ENCODE data around the gene ELAVL1.
A peak's percentile ranks its signal among the peaks of the same experiment; 100 is the strongest.
"Not testable (repeated sequence)": the region's sequence is repeated elsewhere in the genome, so short reads cannot be mapped to it uniquely, and the experiment has no call there.

ELAVL1 gene

DNA sequence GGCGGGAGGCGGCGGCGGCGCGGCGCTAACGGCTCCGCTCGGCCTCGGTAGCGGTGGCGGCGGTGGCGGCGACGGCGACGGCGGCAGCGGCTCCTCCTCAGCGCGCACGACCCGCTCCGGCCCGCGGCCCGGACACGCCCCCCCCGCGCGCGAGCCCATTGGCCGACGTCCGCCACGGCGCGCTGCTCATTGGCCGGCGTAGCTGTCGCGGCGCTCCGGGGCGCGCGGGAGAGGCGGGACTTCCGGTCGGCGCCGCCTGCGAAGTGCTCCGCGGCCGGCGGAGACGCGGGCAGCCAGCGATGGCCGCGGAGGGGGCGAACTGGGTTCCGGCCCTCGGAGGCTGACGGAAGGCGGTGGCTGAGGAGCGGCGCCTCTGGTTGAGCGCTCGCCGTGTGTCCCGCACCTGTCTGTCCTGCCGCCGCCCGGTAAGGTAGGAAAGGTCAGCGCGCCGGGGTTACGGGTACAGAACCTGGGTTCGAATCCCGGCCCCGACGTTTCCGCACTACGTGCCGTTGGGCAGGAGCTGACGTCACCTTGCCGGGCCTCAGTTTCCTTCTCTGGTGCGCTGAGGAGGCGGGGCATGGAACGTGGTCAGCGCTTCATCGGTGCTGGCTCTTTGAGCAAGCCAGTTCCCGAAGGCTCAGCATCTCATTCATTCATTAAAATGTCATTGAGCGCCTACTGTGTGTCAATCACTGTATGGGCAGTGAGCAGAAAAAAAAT lies at the start of gene ELAVL1:
Gene ELAVL1, minus strand, starts transcription at position 108 of the 723 bp plus-strand sequence. CDS start 13,826 bp downstream, outside the sequence.
- DNase-seq = peak; percentile 92

DNA sequence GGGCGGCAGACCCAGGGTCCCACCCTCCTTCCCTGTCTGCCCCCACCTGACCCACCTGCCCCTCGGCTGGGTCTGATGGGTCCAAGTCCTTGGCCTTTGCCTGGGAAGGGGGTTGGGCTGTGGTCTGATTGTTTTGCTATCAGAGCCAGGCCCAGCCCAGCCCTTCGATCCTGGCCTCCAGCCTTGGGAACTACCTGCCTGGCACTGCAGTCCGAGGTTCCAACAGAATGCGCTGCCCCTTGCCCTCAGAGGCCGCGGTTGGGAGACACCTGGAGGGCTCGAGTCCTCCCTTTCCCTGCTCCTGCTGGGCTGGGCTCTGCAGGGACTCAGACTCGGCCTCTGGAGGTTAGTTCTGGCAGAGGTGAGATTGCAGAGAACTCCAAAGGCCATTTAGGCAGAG lies 48.7 kb upstream of the ELAVL1 start:
- DNase-seq = no peak

DNA sequence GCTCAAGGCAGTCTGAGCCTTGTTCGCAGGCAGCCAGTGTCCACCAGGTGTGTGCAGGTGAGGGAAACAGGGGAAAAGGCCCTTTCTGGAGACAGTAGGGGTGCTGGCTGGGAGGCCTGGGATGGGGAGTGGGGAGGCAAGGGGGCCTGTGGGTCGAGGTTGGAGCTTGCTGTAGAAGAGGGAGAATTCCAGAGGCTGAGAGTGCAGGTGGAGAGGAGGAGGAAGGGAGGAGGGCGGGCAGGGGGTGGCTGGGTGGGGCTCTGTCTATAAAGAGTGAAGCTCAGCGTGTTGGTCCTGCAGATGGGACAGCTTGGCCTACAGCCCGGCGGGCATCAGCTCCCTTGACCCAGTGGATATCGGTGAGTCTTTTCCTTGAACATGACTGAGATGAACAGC lies 47.0 kb upstream of the ELAVL1 start, which contains the start of gene CCL25:
Gene CCL25, plus strand, starts transcription at position 297 of the 396 bp plus-strand sequence. CDS start 290 bp downstream, outside the sequence.
- DNase-seq = no peak

DNA sequence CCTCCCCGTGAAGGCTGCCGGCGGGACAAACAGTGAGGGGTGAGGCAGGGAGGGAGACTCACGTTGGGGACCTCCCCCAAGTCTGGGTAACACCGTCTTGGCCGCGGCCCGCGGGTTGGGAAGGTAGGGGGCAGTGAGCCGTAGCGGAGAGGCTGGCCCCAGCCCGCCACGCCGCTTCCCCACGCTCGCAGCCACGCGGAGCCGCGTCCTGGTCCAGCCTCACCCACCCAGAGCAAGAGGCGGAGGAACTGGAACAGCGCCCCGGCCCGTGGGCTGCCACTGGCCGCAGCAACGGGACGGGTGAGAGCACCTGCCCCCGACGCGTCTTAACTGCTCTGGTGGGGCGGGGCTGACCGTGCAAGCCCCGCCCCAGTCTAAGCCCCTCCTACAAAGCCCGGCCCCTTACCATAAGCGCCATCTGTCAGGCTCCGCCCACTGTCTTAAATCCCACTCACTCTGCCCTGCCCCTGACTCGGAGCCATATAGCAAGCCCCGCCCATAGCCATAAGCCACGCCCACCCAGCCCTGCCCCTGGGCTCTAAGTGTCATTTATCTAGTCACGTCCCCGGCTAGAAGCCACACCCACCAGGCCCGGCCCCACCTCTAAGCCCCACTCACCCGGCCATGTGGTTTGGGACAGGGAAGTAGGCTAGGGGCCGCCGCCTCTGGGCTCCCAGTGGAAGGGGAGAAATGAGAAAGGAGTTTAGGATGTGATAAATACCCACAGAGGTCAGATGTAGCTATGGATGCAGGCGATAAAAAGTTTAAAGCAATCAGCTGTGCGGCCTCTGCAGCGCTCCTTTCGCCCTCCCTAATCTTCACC lies 45.0 kb upstream of the ELAVL1 start:
- peak; percentile 89 for DNase-seq

DNA sequence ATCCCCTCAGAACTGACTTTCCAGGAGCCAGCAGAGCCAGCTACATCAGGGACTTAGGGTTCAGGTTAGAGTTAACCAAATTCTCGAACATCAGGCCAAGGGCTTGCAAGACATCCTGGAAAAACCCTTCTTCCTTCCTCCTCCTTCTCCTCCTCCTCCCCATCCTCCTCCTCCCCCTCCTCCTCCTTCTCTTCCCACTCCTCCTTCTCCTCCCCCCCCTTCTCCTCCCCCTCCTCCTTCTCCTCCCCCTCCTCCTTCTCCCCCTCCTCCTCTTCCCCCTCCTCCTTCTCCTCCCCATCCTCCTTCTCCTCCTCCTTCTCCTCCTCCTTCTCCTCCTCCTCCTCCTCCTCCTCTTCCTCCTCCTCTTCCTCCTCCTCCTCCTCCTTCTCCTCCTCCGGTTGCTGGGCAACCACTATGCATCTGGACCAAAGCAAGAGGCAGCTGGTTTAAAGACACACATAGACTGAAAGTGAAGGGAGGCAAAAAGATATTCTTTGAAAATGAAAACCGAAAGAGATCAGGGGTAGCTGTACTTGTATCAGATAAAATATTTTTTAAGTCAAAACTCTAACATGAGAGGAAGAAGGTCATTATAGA lies 41.2 kb upstream of the ELAVL1 start:
- no peak for DNase-seq

DNA sequence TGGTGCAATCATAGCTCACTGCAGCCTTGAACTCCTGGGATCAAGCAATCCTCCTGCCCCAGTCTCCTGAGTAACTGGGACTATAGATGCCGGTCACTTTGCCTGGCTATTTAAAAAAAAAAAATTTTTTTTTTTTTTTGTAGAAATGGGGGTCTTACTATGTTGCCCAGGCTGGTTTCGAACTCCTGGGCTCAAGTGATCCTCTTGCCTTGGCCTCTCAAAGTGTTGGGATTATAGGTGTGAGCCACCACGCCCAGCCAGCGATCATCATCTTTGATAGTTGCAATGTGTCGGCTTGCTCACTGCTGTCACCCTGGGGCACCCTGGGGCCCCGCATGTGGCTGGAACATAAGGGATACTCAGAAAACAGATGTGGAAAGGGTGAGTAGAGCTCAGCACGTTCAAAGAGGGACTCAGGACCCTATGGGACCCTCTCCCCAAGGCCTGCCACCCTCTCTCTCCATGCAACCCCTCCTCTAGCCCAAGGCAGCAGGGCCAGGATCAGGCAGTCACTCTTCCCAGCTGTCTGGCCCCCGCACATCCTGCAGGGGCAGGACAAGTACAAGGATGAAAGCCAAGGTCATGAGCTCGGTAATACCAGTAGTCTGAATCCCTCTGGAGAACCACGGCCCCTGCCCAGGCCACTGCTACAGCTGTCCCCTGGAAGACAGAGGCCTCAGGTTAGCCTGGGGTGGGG lies 40.6 kb upstream of the ELAVL1 start:
- no peak for DNase-seq

DNA sequence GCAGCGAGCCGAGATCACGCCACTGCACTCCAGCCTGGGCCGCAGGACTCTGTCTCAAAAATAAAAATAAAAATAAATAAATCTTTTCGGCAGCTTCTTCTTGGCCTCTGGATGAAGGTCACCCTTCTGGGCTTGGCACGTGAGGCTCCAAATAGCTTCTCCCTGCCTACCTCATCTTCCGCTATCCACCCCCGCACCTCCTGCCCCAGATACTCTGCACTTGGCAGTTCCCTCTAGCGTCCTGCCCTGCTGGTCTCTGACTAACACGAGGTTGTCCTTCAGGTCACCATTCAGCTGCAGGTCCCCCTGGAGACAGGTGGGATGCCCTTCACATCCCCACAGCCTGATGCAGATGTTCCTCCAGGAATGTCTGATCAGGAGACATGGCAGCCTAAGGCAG lies 38.6 kb upstream of the ELAVL1 start:
- DNase-seq = no peak

DNA sequence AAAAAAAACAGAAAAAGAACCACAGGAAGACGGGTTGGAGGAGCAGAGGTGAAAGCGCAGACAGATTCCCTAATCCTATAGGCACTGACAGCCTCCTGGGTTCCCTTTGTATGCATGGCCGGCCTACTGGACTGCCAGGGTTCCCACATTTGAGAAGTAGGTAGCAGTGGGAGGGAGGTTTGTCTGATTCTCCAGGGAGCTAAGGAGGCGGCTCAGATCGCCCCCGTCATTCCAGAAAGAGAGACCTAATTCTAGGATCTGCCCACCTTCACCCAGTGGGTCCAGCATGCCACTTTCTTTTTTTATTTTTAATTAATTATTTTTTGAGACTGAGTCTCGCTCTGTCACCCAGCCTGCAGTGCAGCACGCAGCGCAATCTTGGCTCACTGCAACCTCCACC lies 37.5 kb upstream of the ELAVL1 start:
- DNase-seq = no peak

DNA sequence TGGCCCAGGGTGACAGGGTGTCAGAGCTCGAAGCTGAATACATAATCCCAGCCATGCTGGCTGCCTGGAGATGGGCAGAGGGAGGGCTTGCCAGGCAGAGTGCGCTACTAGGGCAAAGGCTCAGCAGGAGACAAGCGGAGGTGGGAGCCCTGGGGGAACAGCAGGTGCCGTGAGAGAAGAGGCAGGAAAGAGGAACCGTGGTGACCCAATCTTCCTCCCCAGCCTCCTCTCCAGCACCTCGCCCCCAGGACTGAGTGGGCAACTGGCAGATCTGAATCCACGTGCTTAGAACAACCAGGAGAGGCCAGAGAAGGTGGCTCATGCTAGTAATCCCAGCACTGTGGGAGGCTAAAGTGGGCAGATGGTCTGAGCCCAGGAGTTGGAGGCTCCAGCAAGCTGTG lies 36.1 kb upstream of the ELAVL1 start:
- no peak for DNase-seq

DNA sequence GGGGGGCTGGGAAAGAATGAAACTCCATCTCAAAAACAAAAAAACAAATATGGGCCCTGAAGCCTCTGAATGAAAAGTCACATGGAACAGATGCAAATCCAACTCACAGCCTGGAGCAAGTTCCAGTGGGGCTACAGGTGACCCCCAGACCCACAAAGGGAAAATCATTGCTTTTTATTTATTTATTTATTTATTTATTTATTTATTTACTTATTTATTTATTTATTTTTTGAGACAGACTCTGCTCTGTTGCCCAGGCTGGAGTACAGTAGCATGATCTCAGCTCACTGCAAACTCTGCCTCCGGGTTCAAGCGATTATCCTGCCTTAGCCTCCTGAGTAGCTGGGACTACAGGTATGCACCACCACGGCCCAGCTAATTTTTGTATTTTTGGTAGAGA lies 33.8 kb upstream of the ELAVL1 start:
- DNase-seq = no peak

DNA sequence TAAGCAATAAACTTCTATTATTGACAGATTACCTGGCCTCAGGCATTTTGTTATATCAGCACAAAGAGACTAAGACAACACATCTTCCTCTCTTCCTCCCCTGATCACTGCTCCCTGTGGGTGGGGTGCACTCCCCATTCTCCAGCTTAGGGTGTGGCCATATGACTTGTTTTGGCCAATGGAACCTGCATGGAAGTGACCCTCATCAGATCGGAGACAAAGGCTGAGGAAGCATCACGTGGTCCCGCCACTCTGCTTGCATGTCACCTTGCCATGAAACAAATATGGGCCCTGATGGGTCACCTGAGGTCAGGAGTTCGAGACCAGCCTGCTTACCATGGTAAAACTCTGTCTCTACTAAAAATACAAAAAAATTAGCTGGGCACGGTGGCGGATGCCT lies 33.4 kb upstream of the ELAVL1 start:
- no peak for DNase-seq

DNA sequence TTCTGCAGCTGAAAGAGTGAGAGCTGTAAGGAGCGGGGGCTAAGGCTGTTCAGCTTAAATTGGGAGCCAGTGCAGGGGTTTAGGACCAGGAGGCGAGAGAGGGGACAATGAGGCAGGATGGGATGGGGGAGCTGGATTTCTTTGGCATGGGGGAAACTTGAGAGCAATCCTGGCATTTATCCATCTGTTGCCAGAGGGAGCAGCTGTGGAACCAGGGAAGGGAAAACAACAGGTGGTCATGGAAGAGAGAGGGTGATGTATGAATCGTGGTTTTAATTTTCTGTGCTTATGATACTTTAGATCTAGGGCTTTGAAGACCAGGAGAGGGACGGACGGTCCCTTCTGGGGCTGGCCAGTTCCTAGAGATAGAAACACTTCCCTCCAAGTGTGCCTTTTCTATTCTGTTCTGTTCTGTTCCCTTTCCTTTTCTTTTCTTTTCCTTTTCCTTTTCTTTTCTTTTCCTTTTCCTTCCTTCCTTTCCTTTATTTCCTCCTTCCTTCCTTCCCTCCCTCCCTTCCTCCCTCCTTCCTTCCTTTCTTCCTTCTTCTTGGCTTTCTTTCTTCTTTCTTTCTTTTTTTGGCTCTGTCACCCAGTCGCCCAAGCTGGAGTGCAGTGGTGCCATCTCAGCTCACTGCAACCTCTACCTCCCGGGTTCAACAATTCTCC lies 31.1 kb upstream of the ELAVL1 start:
- DNase-seq = peak; percentile 69

DNA sequence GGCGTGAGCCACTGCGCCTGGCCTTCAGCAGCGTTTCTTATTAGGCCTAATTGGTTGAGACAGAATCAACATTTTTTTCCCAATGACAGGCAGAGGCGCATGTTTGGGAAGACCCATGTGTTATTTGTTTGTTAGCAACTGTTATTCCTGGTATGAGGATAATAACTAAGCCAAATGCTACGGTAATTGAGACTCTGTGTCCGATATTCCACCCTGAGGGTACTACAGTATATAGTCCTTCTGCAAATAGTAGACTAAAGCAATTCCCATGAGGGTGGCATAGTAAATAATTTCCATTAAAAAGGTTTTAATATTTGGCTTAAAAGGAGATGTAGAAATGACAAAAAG lies 28.7 kb upstream of the ELAVL1 start:
- DNase-seq = peak; percentile 46

DNA sequence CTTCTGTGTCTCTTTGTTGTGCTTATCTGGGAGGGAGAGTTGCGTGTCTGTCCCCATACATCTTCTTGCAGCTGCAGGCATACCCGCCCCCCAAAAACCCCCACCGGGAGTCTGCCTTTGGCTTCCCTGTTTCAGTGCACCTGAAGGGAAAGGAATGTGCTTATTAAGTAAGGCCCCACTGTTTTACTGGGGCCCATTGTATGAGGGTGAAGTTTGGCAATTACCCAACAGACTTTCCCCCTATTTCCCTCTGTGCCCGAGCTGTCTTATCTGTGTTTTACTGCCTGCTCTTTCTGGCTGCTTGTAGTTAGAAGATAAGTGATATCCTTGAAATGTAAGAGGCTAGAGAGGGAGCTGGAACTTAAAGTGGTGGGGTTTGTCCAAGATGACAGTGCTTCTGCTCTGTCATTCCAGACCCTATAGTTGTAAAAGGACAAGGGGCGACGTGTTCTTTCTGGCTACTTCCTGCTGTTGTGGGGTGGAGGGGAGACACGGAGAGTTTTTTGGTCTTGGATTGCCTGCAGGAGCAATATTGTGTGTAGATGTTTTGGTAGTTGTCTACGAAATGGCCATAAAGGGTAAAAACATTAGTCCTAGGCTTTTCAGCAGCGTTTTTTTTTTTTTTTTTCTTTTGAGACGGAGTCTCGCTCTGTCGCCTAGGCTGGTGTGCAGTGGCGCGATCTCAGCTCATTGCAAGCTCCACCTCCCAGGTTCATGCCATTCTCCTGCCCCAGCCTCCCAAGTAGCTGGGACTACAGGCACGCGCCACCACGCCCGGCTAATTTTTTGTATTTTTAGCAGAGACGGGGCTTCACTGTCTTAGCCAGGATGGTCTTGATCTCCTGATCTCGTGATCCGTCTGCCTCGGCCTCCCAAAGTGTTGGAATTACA lies 28.1 kb upstream of the ELAVL1 start:
- DNase-seq = not testable (repeated sequence)

DNA sequence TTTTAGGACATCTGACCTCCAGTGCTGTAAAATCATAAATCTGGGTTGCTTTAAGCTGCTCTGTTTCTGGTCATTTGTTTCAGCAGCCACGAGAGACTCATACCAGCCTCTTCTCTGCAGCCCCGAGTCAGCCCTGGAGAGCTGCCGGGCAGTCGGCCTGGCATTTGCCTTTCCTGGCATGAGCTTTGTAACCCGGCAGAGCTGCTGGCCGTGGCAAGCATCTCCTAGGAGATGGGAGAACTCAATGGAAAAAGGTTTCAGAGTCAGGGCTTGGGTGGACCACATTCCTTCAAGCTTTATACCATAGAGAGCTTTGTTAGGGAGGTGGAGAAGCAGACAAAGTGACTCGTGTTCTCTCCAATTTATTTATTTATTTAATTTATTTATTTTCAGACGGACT lies 25.5 kb upstream of the ELAVL1 start:
- DNase-seq = no peak

DNA sequence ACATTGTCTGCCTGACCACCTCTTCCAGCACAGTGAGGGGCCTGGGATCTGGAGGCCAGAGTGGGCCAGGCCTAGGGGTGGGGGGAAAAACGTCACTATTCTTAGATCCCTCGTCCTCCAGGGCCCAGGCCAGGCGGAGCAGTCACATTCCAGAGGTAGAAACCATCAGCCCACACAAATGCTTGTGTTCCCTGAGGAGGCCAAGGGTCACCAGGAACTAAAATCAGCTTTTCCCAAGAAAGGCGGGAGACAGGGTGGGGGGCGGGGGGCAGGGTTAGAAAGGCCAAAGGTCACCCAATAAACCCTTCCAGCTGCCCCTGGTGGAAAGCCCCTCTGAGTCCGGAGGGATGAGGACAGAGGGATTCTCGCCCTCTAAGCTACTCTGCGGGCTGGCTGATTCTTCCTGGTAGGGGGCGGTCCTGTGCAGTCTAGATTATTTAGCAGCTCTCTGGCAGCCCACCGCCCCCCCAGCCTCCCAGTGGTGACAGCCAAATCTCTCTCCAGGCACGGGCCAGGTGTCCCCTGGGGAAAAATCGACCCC lies 23.6 kb upstream of the ELAVL1 start:
- peak; percentile 56 for DNase-seq

DNA sequence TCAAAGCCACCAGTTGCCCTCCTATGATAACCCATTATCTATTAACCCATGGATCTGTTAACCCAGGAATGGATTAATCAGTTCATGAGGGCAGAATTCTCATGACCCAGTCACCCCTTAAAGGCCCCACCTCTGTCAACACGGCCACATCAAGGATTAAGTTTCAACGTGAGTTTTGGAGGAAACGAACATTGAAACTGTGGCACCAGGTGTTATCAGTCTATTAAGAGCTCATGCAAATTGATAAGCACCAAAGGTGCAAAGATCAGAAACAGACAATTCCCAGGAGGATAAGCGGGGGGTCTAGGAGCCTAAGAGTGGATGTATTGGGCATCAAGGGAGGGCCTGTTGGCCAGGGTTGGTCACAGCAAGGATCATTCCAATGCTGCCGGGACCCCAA lies 19.9 kb upstream of the ELAVL1 start:
- DNase-seq = no peak

DNA sequence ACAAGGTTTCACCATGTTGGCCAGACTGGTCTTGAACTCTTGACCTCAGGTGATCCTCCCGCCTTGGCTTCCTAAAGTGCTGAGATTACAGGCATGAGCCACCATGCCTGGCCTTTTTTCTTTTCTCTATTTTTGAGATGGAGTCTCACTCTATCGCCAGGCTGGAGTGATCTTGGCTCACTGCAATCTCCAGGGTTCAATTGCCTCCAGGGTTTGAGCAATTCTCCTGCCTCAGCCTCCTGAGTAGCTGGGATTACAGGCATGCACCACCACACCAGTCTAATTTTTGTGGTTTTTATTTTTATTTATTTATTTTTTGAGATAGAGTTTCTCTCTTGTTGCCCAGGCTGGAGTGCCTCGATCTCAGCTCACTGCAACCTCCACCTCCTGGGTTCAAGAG lies 18.8 kb upstream of the ELAVL1 start:
- not testable (repeated sequence) for DNase-seq

DNA sequence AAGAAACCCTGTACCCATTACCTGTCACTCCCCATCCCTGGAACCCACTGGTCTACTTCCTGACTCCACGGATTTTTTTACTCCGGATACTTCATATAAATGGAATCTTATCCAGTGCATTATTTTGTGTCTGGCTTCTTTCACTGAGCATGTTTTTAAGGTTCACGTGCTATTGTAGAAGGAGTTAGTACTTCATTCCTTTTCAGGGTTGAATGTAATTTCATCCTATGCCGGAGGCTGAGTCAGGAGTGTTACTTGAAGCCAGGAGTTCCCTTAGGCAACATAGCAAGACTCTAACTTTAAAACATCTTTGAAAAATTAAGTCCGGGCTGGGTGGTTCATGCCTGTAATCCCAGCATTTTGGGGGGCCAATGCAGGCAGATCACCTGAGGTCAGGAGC lies 17.9 kb upstream of the ELAVL1 start:
- no peak for DNase-seq

DNA sequence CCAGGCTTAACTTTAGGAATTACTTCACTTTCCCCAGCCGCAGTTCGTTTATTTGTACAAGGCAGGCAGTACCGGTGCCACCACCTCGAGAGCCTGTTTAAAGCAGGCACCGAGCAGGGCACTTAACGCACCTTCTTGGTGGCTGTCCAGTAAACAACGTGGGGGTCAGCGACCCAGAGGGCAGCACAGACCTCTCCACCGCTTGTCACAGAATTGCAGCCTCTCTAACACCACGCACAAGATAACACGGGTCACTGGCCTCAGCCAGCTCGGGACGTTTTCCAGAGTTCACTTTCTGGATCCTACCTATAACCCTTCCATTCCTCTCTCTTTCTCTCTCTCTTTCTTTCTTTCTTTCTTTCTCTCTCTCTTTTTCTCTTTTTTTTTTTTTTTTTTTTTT lies 16.8 kb upstream of the ELAVL1 start:
- DNase-seq = no peak

DNA sequence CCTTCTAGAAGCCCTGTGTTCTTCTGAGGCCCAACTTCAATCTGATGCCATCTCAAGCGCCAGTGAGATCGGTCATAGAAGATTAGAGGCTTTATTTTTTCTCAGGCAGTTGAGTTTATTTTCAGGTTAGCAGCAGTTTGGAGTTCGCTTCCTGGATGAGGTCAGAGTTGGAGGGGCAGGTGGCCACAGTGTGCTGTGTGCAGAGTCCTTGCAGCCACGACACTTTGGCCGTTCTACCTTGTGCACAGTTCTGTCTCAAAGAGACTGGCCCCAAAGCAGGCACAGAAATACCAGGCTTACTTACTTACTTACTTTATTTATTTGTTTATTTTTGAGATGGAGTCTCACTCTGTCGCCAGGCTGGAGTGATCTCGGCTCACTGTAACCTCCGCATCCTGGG lies 15.9 kb upstream of the ELAVL1 start:
- no peak for DNase-seq
